Measurements from ENCODE around the gene NDP. TPM values are rescaled to one million over a fixed set of nuclear protein-coding genes. Genes with fewer than 3 reads are reported as not detected.

NDP gene
- 0.15 TPM in 1 of 2 replicates, not detected in the other for total RNA-seq

DNA sequence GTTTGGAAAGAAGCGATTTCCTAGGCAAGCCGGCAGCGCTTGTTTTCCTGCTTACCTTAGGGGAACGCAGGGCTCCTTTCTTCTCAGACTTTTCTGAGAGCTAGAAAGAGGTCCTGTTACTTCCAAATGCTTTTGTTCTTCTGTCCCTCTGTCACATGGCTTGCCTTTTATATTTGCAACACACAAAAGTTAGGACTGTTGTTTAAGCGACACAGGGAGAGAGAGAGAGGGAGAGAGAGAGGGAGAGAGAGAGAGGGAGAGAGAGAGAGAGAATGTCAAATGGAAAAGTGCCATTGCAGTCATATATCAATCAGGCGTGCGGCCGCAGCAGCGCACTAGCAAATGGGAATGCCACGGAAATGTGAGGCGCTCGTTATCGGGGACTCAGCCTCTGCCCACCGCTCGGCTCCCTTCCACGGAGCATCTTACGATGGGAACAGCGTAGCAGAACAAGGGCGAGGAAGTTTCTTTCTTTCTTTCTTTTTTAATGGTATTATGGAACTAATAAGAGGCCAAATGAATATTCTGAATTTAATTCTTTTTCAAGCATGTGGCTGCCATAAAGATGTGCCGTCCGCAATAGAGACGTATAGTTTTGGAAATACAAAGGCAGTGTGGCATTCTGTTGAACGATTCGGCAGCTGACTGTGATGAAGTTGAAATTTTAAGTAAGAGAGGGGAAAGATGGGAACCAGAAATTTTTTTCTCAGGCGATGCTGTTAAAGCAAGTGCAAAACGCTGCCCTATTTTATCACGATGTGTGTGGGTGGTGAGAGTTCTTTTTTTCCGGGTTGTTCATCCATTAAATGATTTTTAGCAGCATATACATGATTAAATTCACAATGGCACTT, at the start of gene NDP:
Gene NDP, minus strand, starts transcription at position 142 of the 851 bp plus-strand sequence. CDS start 14,745 bp downstream, outside the sequence.

Other genes with a start within 250 kb of the NDP start
- not detected in 2 replicates for gene MAOB, start 90.9 kb downstream of the NDP start, total RNA-seq